Sigmoid colon (tissue), 7 donors: ENCODE data around the gene CYP46A1. TPM values are rescaled to one million over a fixed set of nuclear protein-coding genes. Genes with fewer than 3 reads are reported as not detected.
A peak's percentile ranks its signal among the peaks of the same experiment; 100 is the strongest.

Experiments used
- DNase-seq: peaks from one replicate; pipeline ENCODE4 v3.0.0-alpha.2; 2019
- H3K27ac ChIP-seq, 4 donors: fragments of 200-600 bp; sonication (generic); one replicate each; pipeline ENCODE4 v1.5.1; 2016 to 2019; ENCODE audit warnings: mild to moderate bottlenecking in 1 of 4
- H3K27me3 ChIP-seq, 3 donors: fragments of 200-600 bp; sonication (generic); one replicate each; pipeline ENCODE4 v1.5.1; 2019; ENCODE audit warnings: mild to moderate bottlenecking in 1 of 3
- H3K36me3 ChIP-seq, 4 donors: fragments of 200-600 bp; sonication (generic); one replicate each; pipeline ENCODE4 v1.5.1; 2016 to 2019
- H3K4me1 ChIP-seq, 4 donors: fragments of 200-600 bp; sonication (generic); one replicate each; pipeline ENCODE4 v1.5.1; 2017 to 2019
- H3K4me3 ChIP-seq, 4 donors: fragments of 200-600 bp; sonication (generic); one replicate each; pipeline ENCODE4 v1.5.1; 2017 to 2019; ENCODE audit warnings: mild to moderate bottlenecking in 2 of 4, moderate library complexity in 1 of 4
- H3K9me3 ChIP-seq, 4 donors: fragments of 200-600 bp in 3 of 4; sonication (generic) in 3 of 4; one replicate each; pipeline versions ENCODE4 v1.5.1 to v1.6.1; 2013 to 2019
- EP300 ChIP-seq, 4 donors: sonication (generic); formaldehyde crosslinking; IDR thresholded peaks; one replicate each; pipeline ENCODE4 v1.6.1; 2017; ENCODE audit warnings: antibody characterized with exemption in 4 of 4
- POLR2A ChIP-seq, 2 donors: fragments of 450-650 bp; IDR thresholded peaks; one replicate each; pipeline ENCODE4 v1.6.1; 2016; ENCODE audit warnings: antibody characterized with exemption in 2 of 2, mild to moderate bottlenecking in 2 of 2, moderate library complexity in 2 of 2
- POLR2AphosphoS5 ChIP-seq, 4 donors: sonication (generic); formaldehyde crosslinking; IDR thresholded peaks; one replicate each; pipeline ENCODE4 v1.6.1; 2017; ENCODE audit warnings: antibody characterized with exemption in 4 of 4
- WGBS, 2 donors: extraction: QIAGEN DNeasy Blood & Tissue Kit; methylation state at CpG; one replicate each; pipeline ENCODE4 v1.1.7; 2013; 5-methylcytosine and 5-hydroxymethylcytosine counted together
- intact Hi-C: fragments of 100-400 bp; cut with DNase I; formaldehyde crosslinking; loops from one replicate; pipeline ENCODE4 v1.15.1; 2023
- polyA plus RNA-seq, 3 donors: library from polyadenylated mRNA; stranded (reverse); fragments of 200-250 nt; gene quantifications; one replicate each; pipeline ENCODE4 v1.2.3, GENCODE V29; 2013
- total RNA-seq, 4 donors: library from RNA; depleted of rRNA; stranded (reverse); fragments of >200 nt; gene quantifications; one replicate each; pipeline ENCODE4 v1.1.0, GENCODE V29; 2016
- TF ChIP-seq, protein P1 (sequence below), 4 experiments: fragments of 450-650 bp in 3 of 4; fragments of 200-600 bp in 1 of 4; IDR thresholded peaks; one replicate each; pipeline ENCODE4 v1.5.1; 2016 to 2019; ENCODE audit warnings: antibody characterized with exemption in 4 of 4, mild to moderate bottlenecking in 3 of 4, moderate library complexity in 2 of 4
- donor health status: healthy with polysubstance abuse.
- donor health status: Bipolar disorder and iron deficiency.
- donor health status: healthy.

CYP46A1 gene
- total and polyA plus RNA-seq, 7 donors: under 0.01 to 2.0 (median 0.84) TPM; not detected in 1

DNA sequence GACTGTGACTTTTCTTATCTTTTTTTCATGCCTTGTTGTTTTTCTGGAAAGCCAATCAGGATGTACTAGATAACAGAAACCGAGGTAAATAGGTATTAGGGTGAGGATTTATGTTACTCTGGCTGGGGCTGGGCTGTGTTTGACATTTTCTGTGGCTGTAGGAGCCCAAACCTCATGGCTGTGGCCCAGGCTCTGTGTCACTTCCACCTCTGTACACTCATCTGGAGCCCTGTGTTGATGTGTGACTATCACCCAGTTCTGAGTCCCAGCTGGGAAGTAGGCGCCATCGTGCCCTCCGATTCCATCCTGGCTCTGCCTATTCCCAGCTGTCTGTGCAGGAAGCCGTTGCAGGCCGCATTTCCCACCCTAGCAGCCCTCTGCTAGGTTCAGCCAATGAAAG lies 40.8 kb upstream of the CYP46A1 start:
- DNase-seq: no peak
- TF ChIP-seq, protein P1, sequence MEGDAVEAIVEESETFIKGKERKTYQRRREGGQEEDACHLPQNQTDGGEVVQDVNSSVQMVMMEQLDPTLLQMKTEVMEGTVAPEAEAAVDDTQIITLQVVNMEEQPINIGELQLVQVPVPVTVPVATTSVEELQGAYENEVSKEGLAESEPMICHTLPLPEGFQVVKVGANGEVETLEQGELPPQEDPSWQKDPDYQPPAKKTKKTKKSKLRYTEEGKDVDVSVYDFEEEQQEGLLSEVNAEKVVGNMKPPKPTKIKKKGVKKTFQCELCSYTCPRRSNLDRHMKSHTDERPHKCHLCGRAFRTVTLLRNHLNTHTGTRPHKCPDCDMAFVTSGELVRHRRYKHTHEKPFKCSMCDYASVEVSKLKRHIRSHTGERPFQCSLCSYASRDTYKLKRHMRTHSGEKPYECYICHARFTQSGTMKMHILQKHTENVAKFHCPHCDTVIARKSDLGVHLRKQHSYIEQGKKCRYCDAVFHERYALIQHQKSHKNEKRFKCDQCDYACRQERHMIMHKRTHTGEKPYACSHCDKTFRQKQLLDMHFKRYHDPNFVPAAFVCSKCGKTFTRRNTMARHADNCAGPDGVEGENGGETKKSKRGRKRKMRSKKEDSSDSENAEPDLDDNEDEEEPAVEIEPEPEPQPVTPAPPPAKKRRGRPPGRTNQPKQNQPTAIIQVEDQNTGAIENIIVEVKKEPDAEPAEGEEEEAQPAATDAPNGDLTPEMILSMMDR (IDR thresholded peaks at IDR 0.05): no peak
- TF ChIP-seq POLR2AphosphoS5 (IDR thresholded peaks at IDR 0.05) (no peak), POLR2A (IDR thresholded peaks at IDR 0.05) (no peak), EP300 (IDR thresholded peaks at IDR 0.05) (no peak)
- intact Hi-C loops: no loop called here
- Histone ChIP-seq H3K4me1 (peaks cover 0 to 18% (median 18%) of the 10 kb centered on the region in 4 donors), H3K9me3 (no peaks in the 10 kb centered on the region), H3K27ac (no peak overlapping the region), H3K36me3 (no peaks in the 10 kb centered on the region), H3K27me3 (no peaks in the 10 kb centered on the region), H3K4me3 (no peak overlapping the region)
- 59 to 66% methylated on average over 6 of the region's 6 CpGs for WGBS, 2 donors

DNA sequence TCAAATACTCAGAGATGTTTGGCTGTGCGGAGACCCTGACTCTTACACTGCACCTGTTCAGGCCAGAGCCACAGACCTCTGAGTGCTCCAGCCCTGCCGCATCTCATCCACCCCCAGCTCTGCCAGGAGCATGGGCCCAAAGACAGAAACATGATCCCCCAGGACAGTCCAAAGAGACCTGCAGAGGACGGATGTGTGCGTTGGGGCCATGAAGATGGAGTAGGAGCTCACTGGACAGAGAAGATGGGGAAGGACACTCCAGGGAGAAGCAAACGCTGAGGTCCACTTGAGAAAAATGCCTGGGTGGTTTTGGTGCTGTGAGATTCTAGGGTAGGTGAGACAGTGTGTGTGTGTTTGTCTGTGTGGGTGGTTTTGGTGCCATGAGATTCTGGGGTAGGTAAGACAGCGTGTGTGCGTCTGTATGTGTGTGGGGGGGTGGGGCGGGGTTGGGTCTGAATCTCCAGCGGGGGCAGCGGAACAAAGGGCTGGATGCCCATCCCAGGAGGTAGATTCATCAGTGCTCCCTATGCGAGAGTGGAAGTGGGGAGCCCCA lies 40.0 kb upstream of the CYP46A1 start:
- intact Hi-C loops: no loop called here
- Histone ChIP-seq H3K4me1 (peaks cover 0 to 18% (median 18%) of the 10 kb centered on the region in 4 donors), H3K27me3 (no peaks in the 10 kb centered on the region), H3K36me3 (no peaks in the 10 kb centered on the region), H3K27ac (no peak overlapping the region), H3K4me3 (no peak overlapping the region), H3K9me3 (no peaks in the 10 kb centered on the region)
- TF ChIP-seq POLR2AphosphoS5 (IDR thresholded peaks at IDR 0.05) (no peak), EP300 (IDR thresholded peaks at IDR 0.05) (no peak), POLR2A (IDR thresholded peaks at IDR 0.05) (no peak)
- TF ChIP-seq, protein P1 (IDR thresholded peaks at IDR 0.05): no peak
- WGBS, 2 donors: 88 to 91% methylated on average over 11 of the region's 11 CpGs
- DNase-seq: no peak

DNA sequence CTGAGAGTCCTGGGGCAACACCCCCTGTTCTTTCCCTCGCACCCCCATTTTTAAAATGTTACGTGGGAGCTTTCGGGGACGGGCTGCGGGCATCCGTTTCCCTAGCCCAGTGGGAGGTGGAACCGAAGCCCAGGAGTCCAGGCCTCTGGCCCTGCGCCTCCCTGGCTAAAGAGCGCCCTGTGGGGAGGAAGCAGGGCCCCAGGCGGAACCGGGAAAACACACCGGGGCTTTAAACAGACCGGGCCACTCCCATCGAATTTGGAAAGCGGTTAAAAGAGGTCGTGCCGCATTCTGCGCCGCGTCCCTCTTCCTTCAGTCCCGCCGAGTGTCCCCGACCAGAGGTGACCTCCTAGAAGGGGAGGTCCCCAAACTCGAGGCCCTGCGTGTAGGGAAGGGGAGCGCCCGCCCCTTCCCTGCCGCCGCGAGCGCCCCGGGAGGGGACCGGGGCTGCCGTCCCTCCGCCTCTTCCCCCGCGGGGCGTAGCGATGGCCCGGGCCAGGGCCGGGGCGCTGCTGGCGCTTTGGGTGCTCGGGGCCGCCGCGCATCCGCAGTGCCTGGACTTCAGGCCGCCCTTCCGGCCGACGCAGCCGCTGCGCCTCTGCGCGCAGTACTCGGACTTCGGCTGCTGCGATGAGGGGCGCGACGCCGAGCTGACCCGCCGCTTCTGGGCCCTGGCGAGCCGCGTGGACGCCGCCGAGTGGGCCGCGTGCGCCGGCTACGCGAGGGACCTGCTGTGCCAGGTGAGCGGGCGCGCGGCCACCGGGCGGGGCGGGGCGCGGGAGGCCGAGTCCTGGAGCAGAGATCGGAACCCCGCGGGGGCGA lies 39.2 kb upstream of the CYP46A1 start, which contains the start of gene HHIPL1:
Gene HHIPL1 (plus strand): TSS at position 407 of the 822 bp plus-strand sequence. CDS start 79 bp downstream, at position 486.
- Histone ChIP-seq H3K27ac (peak within 1 kb of the TSS; percentile 38 to 65 (median 58)), H3K9me3 (no peaks in the 10 kb centered on the region), H3K4me1 (peaks cover 0 to 18% (median 18%) of the 10 kb centered on the region in 4 donors), H3K27me3 (no peaks in the 10 kb centered on the region), H3K4me3 (peak within 1 kb of the TSS; percentile 22 to 65 (median 55)), H3K36me3 (no peaks in the 10 kb centered on the region)
- 5 to 8% methylated on average over 91 of the region's 91 CpGs for WGBS, 2 donors
- intact Hi-C loops: no loop called here
- no peak for DNase-seq
- TF ChIP-seq POLR2AphosphoS5 (IDR thresholded peaks at IDR 0.05): no peak
- TF ChIP-seq POLR2A (IDR thresholded peaks at IDR 0.05): no peak
- no peak for TF ChIP-seq EP300 (IDR thresholded peaks at IDR 0.05)
- TF ChIP-seq, protein P1 (IDR thresholded peaks at IDR 0.05): no peak

DNA sequence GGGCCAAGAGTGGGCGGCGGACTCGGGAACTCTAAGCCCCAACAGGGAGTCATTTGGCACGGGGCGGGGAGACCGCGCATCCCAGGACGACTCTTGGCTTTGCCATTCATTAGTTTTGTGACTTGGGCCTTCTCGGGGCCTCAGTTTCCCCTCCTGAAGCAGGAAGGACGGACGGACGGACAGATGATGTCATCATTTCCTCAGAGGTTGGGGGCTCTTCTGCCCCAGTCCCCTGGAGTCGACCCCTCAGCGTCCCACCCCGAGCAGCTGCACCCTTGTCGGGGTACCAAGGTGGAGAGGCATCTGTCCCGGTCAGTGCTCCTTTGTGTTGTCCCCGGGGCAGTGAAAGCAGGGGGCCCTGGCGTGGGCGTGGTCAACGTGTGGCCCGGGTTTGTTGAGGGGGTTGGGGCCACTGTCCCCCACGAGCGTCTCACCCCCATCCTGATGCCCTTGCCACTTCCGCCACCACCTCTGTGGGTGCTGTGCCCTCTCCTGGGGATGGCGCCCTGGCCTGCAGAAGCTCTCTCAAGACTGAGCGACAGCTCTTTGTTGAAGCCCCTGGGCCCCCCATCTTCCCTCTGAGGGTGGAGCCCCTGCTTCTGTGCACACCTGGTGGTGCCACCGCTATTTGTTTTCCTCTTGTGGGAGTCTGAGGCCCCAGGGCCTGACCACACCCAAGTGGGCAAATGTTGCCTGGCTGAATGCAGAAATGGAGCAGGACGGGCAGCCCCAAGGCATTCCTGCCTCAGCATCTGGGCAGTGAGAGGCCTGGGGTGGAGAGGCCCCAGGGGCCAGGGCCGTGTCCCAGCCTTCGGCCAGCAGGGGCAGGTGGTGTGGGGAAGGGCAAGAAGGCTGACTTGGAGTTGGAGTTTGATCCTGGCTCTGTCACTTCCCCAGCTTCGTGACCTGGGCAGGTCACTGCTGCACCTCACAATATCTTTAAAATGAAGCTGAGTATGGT lies 38.3 kb upstream of the CYP46A1 start:
- H3K36me3 ChIP-seq: no peaks in the 10 kb centered on the region
- TF ChIP-seq, protein P1 (IDR thresholded peaks at IDR 0.05): no peak
- TF ChIP-seq POLR2A (IDR thresholded peaks at IDR 0.05): no peak
- no peak for TF ChIP-seq POLR2AphosphoS5 (IDR thresholded peaks at IDR 0.05)
- no peak for TF ChIP-seq EP300 (IDR thresholded peaks at IDR 0.05)
- H3K9me3 ChIP-seq: no peaks in the 10 kb centered on the region
- peak overlapping the region; percentile 22 to 65 (median 55) for H3K4me3 ChIP-seq
- peaks cover 0 to 18% (median 18%) of the 10 kb centered on the region in 4 donors for H3K4me1 ChIP-seq
- peak overlapping the region; percentile 38 to 65 (median 58) for H3K27ac ChIP-seq
- no peaks in the 10 kb centered on the region for H3K27me3 ChIP-seq
- intact Hi-C loops: no loop called here
- 35 to 49% methylated on average over 32 of the region's 32 CpGs for WGBS, 2 donors
- no peak for DNase-seq
